ENCODE measurements around the gene WDR19.
A peak's percentile ranks its signal among the peaks of the same experiment; 100 is the strongest.
"Not testable (repeated sequence)": the region's sequence is repeated elsewhere in the genome, so short reads cannot be mapped to it uniquely, and the experiment has no call there.

WDR19 gene

GRCh38 chr4:39181905-39182638 lies at the start of gene WDR19:
TSS of gene WDR19 (plus strand) at chr4:39182529. CDS start at chr4:39182558, 29 bp downstream.
- peak; percentile 94 to 99 for DNase-seq (ENCODE audit: low read depth in 2 of 2)

DNA sequence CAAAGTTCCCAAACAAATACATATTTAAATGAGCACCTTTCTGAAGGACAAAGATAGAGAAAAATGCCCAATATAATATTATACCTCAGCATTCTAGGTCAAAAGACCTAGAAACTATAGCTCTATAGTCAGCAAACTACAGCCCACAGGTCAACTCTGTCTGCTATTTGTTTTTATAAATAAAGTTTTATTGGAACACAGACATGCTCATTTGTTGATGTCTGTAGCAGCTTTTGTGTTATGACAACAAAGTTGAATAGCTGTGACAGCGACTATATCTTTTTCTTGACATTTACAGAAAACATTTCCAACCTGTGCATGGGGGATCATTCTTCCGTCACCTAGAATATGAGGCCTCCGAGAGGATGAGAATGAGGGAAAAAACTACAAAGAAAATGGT lies 48.7 kb upstream of the WDR19 start:
- DNase-seq (ENCODE audit: low read depth in 2 of 2) = no peak

GRCh38 chr4:39134683-39135306 lies 47.5 kb upstream of the WDR19 start:
- no peak for DNase-seq (ENCODE audit: low read depth in 2 of 2)

GRCh38 chr4:39138227-39138626 lies 44.1 kb upstream of the WDR19 start:
- not testable (repeated sequence) for DNase-seq (ENCODE audit: low read depth in 2 of 2)

- DNase-seq (ENCODE audit: low read depth in 2 of 2) = no peak
Measured at GRCh38 chr4:39146211-39146610, 36.1 kb upstream of the WDR19 start.

GRCh38 chr4:39154009-39154408 lies 28.3 kb upstream of the WDR19 start:
- DNase-seq (ENCODE audit: low read depth in 2 of 2) = no peak

DNA sequence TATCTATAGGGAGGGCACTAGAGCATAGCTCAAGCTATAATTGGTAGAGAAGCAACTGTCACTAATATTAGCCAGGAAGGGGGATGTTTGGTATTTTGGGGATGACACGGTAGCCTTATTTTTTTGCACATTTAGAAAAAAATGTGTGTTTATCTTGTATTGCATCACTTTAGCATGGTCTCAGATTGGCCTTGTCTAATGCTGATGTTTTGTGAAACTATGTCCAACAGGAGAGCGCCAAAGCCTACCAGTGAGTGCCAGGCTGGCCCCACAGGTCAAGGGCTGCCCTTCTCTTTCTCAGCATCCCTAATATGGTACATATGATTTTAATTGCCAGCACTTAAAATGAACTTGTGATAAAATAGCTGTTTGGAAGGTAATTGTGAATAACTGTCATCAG lies 24.8 kb upstream of the WDR19 start:
- DNase-seq (ENCODE audit: low read depth in 2 of 2) = no peak

GRCh38 chr4:39166177-39166576 lies 16.2 kb upstream of the WDR19 start:
- DNase-seq (ENCODE audit: low read depth in 2 of 2) = no peak

DNA sequence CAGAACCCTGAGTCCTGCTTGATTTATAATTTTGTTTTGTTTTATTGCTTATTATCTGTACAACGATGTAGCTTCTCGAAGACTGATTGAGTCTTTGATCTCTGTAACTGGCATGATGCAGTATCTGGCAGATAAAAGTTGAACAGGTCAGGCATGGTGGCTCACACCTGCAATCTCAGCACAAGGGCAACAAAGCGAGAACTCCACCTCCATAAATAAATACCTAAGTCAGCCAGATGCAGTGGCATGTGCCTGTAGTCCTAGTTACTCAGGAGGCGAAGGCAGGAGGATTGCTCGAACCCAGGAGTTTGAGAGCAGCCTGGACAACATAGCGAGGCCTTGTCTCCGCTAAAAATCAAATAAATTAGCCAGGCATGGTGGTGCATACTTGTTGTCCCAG lies 15.7 kb upstream of the WDR19 start:
- no peak for DNase-seq (ENCODE audit: low read depth in 2 of 2)

GRCh38 chr4:39169426-39169825 lies 12.9 kb upstream of the WDR19 start:
- no peak for DNase-seq (ENCODE audit: low read depth in 2 of 2)

DNA sequence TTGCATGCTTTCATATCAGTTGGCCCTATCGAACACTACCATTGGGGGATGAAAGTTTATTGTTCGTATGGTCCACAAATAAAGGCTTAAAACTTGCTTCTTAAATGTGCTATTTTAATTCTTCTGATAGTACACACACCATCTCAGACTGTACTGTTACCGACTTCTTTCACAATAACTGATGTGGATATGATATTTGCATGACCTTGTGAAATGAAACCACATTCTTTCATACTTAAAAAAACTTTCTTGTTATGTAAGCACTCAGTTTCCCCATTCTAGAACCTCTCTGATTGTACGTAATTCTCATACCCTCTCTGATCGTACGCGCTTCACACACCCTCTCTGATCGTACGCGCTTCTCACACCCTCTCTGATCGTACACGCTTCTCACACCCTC lies 12.0 kb upstream of the WDR19 start:
- no peak for DNase-seq (ENCODE audit: low read depth in 2 of 2)

DNA sequence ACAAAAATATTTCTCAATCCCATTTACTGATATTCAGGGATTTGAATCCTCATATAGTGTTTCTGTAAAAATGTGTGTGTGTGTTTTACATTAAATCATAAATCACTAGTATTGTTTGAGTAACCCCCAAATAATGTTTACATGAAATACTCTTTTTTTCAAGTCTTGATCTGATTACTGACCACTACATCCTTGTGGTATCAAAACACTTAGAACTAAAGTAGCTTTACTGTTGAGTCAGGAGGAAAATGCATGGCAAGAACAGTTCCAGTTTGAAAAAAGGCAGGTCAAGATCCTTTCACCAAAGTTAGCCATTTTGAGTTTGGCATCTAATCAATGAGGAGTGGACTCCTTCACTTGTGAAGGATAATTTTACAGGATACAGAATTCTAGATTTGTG lies 3.6 kb upstream of the WDR19 start:
- no peak for DNase-seq (ENCODE audit: low read depth in 2 of 2)

- no peak for DNase-seq (ENCODE audit: low read depth in 2 of 2)
Measured at GRCh38 chr4:39179681-39180080, 2.6 kb upstream of the WDR19 start.

DNA sequence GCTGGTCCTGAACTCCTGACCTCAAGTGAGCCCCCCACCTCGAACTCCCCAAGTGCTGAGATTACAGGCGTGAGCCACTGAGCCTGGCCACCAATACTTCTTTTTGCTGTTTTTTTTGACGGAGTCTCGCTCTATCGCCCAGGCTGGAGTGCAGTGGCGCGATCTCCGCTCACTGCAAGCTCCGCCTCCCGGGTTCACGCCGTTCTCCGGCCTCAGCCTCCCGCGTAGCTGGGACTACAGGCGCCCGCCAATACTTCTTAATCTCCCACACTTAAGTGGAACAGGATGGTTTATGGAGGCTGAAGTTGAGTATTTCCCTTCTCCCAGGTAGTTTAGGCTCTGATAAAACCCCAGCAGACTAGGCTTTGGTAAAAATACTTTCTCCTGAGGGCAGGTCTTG lies 1.7 kb upstream of the WDR19 start:
- DNase-seq (ENCODE audit: low read depth in 2 of 2) = not testable (repeated sequence)

GRCh38 chr4:39181520-39181904 lies 817 bp upstream of the WDR19 start:
- no peak for DNase-seq (ENCODE audit: low read depth in 2 of 2)

- no peak for DNase-seq (ENCODE audit: low read depth in 2 of 2)
Measured at GRCh38 chr4:39201963-39202362, 19.6 kb downstream of the WDR19 start.

GRCh38 chr4:39204543-39204942 lies 22.2 kb downstream of the WDR19 start:
- no peak for DNase-seq (ENCODE audit: low read depth in 2 of 2)

GRCh38 chr4:39205000-39205399 lies 22.7 kb downstream of the WDR19 start:
- DNase-seq (ENCODE audit: low read depth in 2 of 2) = no peak

DNA sequence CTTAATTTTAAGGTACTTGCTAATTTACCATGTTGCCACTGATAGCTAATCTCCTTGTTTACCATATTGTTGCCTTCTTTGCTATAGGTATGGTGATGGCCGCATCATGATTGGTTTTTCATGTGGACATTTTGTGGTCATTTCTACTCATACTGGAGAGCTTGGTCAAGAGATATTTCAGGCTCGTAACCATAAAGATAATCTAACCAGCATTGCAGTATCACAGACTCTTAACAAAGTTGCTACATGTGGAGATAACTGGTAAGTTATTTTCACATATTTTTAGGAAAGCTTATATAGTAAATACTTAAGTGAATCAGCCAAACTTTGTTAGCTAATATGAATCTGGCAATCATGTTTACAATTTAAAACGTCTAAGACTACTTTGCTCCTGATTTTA lies 23.1 kb downstream of the WDR19 start:
- no peak for DNase-seq (ENCODE audit: low read depth in 2 of 2)

GRCh38 chr4:39227906-39228305 lies 45.6 kb downstream of the WDR19 start:
- no peak for DNase-seq (ENCODE audit: low read depth in 2 of 2)

- no peak for DNase-seq (ENCODE audit: low read depth in 2 of 2)
Measured at GRCh38 chr4:39228377-39228776, 46.0 kb downstream of the WDR19 start.

DNA sequence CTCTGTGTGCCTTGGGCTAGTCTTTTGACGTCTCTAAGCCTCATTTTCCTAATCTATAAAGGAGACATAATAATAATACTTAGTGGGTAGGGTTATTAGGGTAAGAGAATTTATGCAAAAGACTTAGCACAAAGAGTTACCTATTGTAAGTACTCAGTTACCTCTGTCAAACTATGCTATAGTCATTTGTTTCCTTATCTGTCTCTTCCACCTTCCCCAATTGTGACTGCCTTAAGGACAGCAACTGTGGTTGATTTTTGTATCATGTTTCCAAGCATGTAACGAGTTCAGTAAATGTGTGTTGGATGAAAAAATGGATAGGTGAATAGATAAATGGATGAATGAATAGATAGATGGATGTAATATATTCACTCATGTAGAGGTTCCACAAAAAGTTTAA lies 48.1 kb downstream of the WDR19 start:
- DNase-seq (ENCODE audit: low read depth in 2 of 2) = no peak

DNA sequence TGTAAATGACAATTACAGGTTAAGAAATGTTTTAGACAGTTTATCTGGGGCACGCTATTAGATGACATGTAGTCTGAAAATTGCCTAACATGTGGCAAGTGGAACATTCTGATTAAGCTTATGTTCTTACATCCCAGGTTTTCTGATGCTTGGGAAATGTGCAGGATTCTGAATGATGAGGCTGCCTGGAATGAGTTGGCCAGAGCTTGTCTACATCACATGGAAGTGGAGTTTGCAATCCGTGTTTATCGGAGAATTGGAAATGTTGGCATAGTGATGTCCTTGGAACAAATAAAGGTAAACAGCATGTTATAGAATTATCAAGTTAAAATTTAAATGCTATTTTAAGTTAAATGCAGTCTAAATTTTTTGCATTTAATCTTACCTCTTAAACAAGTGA lies 49.3 kb downstream of the WDR19 start:
- no peak for DNase-seq (ENCODE audit: low read depth in 2 of 2)

DNA sequence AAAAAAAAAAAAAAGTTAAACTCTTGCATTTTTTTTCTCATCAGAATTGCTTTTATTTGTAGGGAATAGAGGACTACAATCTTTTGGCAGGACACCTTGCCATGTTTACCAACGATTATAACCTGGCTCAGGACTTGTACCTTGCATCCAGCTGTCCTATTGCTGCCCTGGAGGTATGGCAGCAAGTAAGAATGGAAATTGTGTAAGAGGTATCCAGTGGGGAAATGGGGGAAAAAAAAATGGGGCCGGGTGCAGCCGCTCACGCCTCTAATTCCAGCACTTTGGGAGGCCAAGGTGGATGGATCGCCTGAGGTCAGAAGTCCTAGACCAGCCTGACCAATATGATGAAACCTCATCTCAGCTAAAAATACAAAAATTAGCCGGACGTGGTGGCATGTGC lies 49.8 kb downstream of the WDR19 start:
- no peak for DNase-seq (ENCODE audit: low read depth in 2 of 2)

Data from stimulated activated CD4-positive, alpha-beta T cell treated with anti-CD3 and anti-CD28 coated beads, Interleukin-4, amount 100 ng/mL, for 48 hours (primary cell).